ENCODE data around the gene NDUFAF2. TPM values are rescaled to one million over a fixed set of nuclear protein-coding genes. Genes with fewer than 3 reads are reported as not detected.
A peak's percentile ranks its signal among the peaks of the same experiment; 100 is the strongest.

Gene NDUFAF2
- total RNA-seq, 2 donors from 2014 or later = 13.7 to 19.4 TPM

DNA sequence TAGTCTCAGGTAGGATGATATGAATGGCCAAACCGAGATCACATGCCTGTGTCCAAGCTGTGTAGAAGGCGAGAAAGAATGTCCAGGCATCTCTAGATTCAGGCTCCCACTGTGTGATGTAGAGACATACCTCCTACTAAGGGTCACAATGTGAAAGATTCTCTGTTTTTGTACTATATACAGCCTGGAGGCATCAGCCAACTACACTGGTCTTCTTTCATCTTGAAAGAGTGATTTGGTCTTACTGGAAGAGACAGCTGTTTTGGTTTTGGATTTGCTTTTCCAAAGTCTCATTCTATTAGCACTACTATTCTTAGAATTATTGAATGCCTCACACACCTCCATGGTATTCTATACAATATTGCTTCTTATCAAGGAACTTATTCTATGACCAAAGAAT is 26.5 kb upstream of the NDUFAF2 start:
- H3K27ac ChIP-seq = no peak overlapping the region

DNA sequence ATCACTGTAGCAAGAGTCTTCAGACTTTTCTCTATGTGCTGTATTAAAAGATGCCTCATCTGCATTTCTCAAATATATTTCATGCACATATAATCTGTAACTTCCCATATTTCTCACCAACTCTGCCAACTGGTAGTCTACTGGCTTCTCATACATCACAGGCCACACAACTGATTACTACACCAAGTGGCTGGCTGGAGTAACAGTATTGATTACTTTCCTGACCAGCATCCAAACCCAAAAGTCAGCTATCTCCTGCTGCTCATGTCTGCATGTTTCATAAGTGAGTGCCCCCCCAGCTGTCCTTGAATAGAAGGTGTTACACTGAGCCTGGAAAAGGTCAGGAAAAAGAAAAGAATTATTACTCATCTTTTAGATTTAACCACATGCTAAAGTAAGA is 17.6 kb upstream of the NDUFAF2 start:
- no peaks in the 10 kb centered on the region for H3K36me3 ChIP-seq (replicated peaks in 1 of 2; ENCODE audit: insufficient read depth in 1 of 2, low read depth in 2 of 2)
- peak in 1 of 4 donors; percentile 9 for DNase-seq
- no peaks in the 10 kb centered on the region for H3K9me3 ChIP-seq
- no peaks in the 10 kb centered on the region for H3K27me3 ChIP-seq
- no peak overlapping the region for H3K4me3 ChIP-seq
- peaks cover 15% of the 10 kb centered on the region for H3K4me1 ChIP-seq
- ATAC-seq = no peak
- H3K27ac ChIP-seq = no peak overlapping the region
- TF ChIP-seq, protein P1, sequence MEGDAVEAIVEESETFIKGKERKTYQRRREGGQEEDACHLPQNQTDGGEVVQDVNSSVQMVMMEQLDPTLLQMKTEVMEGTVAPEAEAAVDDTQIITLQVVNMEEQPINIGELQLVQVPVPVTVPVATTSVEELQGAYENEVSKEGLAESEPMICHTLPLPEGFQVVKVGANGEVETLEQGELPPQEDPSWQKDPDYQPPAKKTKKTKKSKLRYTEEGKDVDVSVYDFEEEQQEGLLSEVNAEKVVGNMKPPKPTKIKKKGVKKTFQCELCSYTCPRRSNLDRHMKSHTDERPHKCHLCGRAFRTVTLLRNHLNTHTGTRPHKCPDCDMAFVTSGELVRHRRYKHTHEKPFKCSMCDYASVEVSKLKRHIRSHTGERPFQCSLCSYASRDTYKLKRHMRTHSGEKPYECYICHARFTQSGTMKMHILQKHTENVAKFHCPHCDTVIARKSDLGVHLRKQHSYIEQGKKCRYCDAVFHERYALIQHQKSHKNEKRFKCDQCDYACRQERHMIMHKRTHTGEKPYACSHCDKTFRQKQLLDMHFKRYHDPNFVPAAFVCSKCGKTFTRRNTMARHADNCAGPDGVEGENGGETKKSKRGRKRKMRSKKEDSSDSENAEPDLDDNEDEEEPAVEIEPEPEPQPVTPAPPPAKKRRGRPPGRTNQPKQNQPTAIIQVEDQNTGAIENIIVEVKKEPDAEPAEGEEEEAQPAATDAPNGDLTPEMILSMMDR (IDR thresholded peaks at IDR 0.05) = no peak
- intact Hi-C loops (cut with DNase I) = no loop called here

More for the DNA sequence above, 26.5 kb upstream of the NDUFAF2 start:
- H3K36me3 ChIP-seq (replicated peaks in 1 of 2; ENCODE audit: insufficient read depth in 1 of 2, low read depth in 2 of 2) = no peaks in the 10 kb centered on the region
- no peaks in the 10 kb centered on the region for H3K9me3 ChIP-seq
- no peaks in the 10 kb centered on the region for H3K27me3 ChIP-seq
- H3K4me3 ChIP-seq = no peak overlapping the region
- TF ChIP-seq, protein P1 (IDR thresholded peaks at IDR 0.05) = no peak
- no peak for TF ChIP-seq POLR2A (IDR thresholded peaks at IDR 0.05)
- intact Hi-C loops (cut with DNase I) = no loop called here
- no peak for ATAC-seq
- DNase-seq = no peak
- 93 to 97% methylated on average over 2 of the region's 2 CpGs for WGBS, 2 donors
- H3K4me1 ChIP-seq = no peaks in the 10 kb centered on the region

DNA sequence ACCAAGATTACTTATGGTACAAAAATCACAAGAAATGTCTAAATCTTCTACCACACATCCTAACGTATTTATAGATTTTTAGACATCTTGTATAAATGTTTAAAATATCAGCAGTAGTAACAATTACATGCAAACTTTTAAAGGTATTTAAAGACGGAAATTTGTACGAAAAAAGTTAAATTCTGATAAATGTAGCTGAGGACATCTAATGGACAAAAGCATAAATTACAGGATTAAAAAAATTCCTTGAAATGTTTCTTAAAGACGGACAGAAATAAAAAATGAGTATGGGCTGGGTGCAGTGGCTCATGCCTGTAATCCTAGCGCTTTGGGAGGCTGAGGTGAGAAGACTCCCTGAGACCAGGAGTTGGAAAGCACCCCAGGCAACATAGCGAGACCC is 16.0 kb upstream of the NDUFAF2 start:
- no peak for ATAC-seq
- TF ChIP-seq, protein P1 (IDR thresholded peaks at IDR 0.05) = peak in 4 of 7 experiments; percentile 16 to 33 (median 30)
- TF ChIP-seq POLR2A (IDR thresholded peaks at IDR 0.05) = no peak
- H3K27ac ChIP-seq = no peak overlapping the region
- 65 to 68% methylated on average over 6 of the region's 6 CpGs for WGBS, 2 donors
- H3K27me3 ChIP-seq = no peaks in the 10 kb centered on the region
- no peak for DNase-seq
- H3K9me3 ChIP-seq = no peaks in the 10 kb centered on the region
- peaks cover 15% of the 10 kb centered on the region for H3K4me1 ChIP-seq
- intact Hi-C loops (cut with DNase I) = no loop called here
- H3K4me3 ChIP-seq = no peak overlapping the region
- no peaks in the 10 kb centered on the region for H3K36me3 ChIP-seq (replicated peaks in 1 of 2; ENCODE audit: insufficient read depth in 1 of 2, low read depth in 2 of 2)

DNA sequence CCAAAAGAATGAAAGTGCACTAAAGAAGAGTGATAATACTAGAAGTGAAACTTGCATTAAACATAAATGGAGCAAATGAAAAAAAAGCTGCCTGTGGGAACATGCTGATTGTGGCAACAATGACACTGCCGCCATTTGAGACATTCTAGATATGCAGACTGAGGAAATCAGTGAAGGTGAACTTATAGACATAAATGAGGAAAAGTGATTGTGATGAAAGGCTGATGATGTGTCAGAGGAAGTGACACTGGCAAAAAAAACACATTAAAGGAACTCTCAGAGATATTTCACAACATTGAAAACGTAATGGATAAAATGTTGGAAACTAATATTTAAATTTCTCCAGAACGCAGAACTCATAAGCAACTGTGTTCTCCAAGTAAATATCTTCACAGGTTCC is 1.4 kb upstream of the NDUFAF2 start:
- no peak overlapping the region for H3K4me3 ChIP-seq
- WGBS, 2 donors = 58 to 60% methylated on average over 3 of the region's 3 CpGs
- DNase-seq = no peak
- H3K9me3 ChIP-seq = no peaks in the 10 kb centered on the region
- no peaks in the 10 kb centered on the region for H3K36me3 ChIP-seq (replicated peaks in 1 of 2; ENCODE audit: insufficient read depth in 1 of 2, low read depth in 2 of 2)
- H3K27me3 ChIP-seq = no peaks in the 10 kb centered on the region
- H3K4me1 ChIP-seq = peaks cover 22% of the 10 kb centered on the region
- TF ChIP-seq POLR2A (IDR thresholded peaks at IDR 0.05) = no peak
- TF ChIP-seq, protein P1 (IDR thresholded peaks at IDR 0.05) = no peak
- intact Hi-C loops (cut with DNase I) = no loop called here
- no peak overlapping the region for H3K27ac ChIP-seq
- ATAC-seq = no peak

DNA sequence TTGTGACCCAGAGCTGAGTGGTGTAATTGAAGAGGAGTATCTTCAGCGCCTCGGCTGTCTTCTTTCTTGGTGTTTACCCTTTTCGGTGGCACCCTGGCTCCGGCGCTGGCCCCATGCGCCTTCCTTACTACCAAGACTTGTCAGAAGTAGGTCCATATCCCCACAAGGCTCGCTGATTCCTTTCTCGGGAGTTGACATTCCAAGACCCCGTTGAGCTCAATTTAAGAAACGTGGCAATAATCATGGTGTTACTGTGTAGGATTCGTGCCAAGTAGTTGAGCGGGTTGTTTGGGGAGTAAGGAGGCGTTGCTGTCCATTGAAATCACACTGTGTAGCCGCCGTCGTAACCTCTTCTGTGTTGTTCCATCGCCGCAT is 795 bp downstream of the NDUFAF2 start:
- WGBS, 2 donors = 2 to 4% methylated on average over 11 to 18 of the region's 18 CpGs
- H3K27ac ChIP-seq = peak overlapping the region; percentile 20 to 74 (median 72)
- H3K36me3 ChIP-seq (replicated peaks in 1 of 2; ENCODE audit: insufficient read depth in 1 of 2, low read depth in 2 of 2) = no peaks in the 10 kb centered on the region
- TF ChIP-seq POLR2A (IDR thresholded peaks at IDR 0.05) = no peak
- TF ChIP-seq, protein P1 (IDR thresholded peaks at IDR 0.05) = no peak
- peak overlapping the region; percentile 62 to 77 for H3K4me3 ChIP-seq
- no peaks in the 10 kb centered on the region for H3K27me3 ChIP-seq
- peaks cover 22% of the 10 kb centered on the region for H3K4me1 ChIP-seq
- no peaks in the 10 kb centered on the region for H3K9me3 ChIP-seq
- intact Hi-C loops (cut with DNase I) = no loop called here
- DNase-seq = peak; percentile 6 to 45 (median 28)
- ATAC-seq = peak; percentile 17

All from body of pancreas (tissue), 4 donors.